ENCODE results near the gene PLEKHH2. TPM values are rescaled to one million over a fixed set of nuclear protein-coding genes. Genes with fewer than 3 reads are reported as not detected.

The PLEKHH2 gene
- total and polyA plus RNA-seq, 2 experiments from 2014 or later, result 1.1 to 2.2 TPM

DNA sequence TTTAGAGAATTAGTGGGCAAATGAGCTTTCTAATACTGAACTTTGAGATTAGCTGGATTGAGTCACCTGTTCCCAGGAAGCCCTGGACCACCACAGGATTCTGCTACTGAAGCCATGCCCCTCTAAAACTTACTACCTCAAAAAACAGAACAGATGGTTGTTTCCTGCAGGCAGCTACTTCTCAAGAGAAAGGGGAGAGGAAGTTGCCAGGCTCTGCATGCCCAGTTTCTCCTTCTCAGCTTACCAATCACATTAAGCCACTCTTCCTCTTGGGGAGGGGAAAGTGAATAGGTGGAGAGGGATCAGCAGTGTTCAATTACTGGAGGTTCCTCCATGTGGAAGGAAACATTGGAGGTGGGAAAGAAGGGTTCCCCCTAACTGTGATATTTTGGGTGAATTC, 64.1 kb downstream of the PLEKHH2 start:
- H4K20me1 ChIP-seq (ENCODE audit: insufficient read depth), result no peaks in the 10 kb centered on the region
- no peak for TF ChIP-seq EZH2phosphoT487 (IDR thresholded peaks at IDR 0.05; ENCODE audit: insufficient read depth, low read depth)
- no peak for TF ChIP-seq EZH2 (IDR thresholded peaks at IDR 0.05; ENCODE audit: insufficient read depth, poor library complexity, severe bottlenecking)
- H3K9me3 ChIP-seq (ENCODE audit: low read depth), result no peaks in the 10 kb centered on the region
- no peaks in the 10 kb centered on the region for H3K9me2 ChIP-seq (ENCODE audit: insufficient read depth)
- no peaks in the 10 kb centered on the region for H3K36me3 ChIP-seq (ENCODE audit: low read depth)
- H3F3A ChIP-seq (ENCODE audit: insufficient read depth), result no peaks in the 10 kb centered on the region
- H3K4me2 ChIP-seq (ENCODE audit: unreplicated experiment), result no peak overlapping the region
- DNase-seq, result no peak
- no peak overlapping the region for H2AFZ ChIP-seq
- in situ Hi-C loops (cut with MboI), result no loop called here
- no peak overlapping the region for H3K9ac ChIP-seq
- H3K27ac ChIP-seq, result no peak overlapping the region
- H3K79me2 ChIP-seq (ENCODE audit: insufficient read depth), result no peaks in the 10 kb centered on the region
- no peak overlapping the region for H3K4me3 ChIP-seq
- H3K27me3 ChIP-seq (replicated peaks; ENCODE audit: insufficient read depth), result no peaks in the 10 kb centered on the region
- no peaks in the 10 kb centered on the region for H3K4me1 ChIP-seq (ENCODE audit: insufficient read depth)

DNA sequence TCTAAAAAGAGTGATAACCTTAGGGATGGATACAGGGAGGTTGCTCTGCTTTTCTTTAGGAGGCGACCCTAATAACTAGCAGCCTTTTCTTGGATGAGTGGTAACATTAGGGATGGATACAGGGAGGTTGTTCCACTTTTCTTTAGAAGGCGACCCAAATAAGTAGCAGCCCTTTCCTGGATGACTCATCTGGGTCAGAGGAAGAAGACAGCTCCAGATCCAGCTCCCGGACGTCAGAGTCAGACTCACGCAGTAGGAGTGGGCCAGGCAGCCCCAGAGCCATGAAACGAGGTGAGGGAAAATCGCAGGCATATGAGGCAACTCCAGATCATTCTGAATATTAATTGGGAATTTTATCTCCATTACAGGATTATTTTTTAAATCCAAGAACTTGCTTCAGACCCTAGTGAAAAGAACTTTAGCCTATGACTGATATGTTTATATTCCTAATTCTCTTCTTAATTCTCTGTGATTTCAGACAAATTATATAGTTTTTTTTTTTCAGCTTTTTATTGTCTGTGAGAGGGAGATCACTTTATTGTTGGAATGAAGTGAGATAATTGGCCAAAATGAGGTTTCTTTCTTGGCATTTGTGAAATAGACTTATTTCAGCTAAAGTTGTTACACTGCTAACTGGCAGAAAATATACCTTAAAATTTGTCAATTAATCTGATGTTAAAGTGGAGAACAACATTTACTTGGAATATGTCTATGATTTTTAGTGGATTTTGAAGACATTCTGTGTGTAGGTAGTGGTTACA, 70.4 kb downstream of the PLEKHH2 start:
- no peaks in the 10 kb centered on the region for H3K9me2 ChIP-seq (ENCODE audit: insufficient read depth)
- H3K4me2 ChIP-seq (ENCODE audit: unreplicated experiment), result peak overlapping the region; percentile 16
- TF ChIP-seq EZH2 (IDR thresholded peaks at IDR 0.05; ENCODE audit: insufficient read depth, poor library complexity, severe bottlenecking), result no peak
- no peak for TF ChIP-seq EZH2phosphoT487 (IDR thresholded peaks at IDR 0.05; ENCODE audit: insufficient read depth, low read depth)
- peak overlapping the region; percentile 69 for H2AFZ ChIP-seq
- H3K79me2 ChIP-seq (ENCODE audit: insufficient read depth), result no peaks in the 10 kb centered on the region
- H3F3A ChIP-seq (ENCODE audit: insufficient read depth), result no peaks in the 10 kb centered on the region
- in situ Hi-C loops (cut with MboI), result no loop called here
- no peaks in the 10 kb centered on the region for H3K9me3 ChIP-seq (ENCODE audit: low read depth)
- no peaks in the 10 kb centered on the region for H3K27me3 ChIP-seq (replicated peaks; ENCODE audit: insufficient read depth)
- 19 to 23% methylated on average over 7 of the region's 7 CpGs for WGBS, 2 experiments (ENCODE audit: low coverage in 1 of 2, low lambda C conversion rate in 2 of 2, missing lambda C conversion rate in 2 of 2)
- H3K27ac ChIP-seq, result peak overlapping the region; percentile 53
- H3K4me1 ChIP-seq (ENCODE audit: insufficient read depth), result peaks cover 20% of the 10 kb centered on the region; the same call in 1 of the 2 replicates
- peak; percentile 94 for DNase-seq
- peak overlapping the region; percentile 17 for H3K9ac ChIP-seq
- no peak overlapping the region for H3K4me3 ChIP-seq
- no peaks in the 10 kb centered on the region for H4K20me1 ChIP-seq (ENCODE audit: insufficient read depth)
- no peaks in the 10 kb centered on the region for H3K36me3 ChIP-seq (ENCODE audit: low read depth)

DNA sequence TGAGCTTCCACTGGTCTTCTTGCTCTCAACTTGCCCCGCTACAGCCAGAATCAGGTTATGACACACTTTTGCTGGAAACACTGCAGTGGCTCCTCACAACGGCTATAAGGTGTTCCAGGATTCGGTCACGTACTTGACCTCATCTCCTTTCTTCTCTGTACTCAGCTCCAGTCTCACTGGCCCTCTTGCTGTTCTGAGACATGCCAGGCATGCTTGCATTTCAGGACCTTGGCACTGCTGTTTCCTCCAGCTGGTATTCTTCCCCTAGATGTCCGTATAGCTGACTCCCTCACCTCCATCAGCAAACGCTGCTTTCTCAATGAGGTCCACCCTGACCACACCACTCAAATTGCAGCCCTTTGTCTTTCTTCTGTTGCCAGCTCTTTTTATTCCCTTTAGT, 71.1 kb downstream of the PLEKHH2 start:
- Histone ChIP-seq H3K4me1 (ENCODE audit: insufficient read depth) (peaks cover 24% of the 10 kb centered on the region), H3K4me3 (no peak overlapping the region), H3K9me3 (ENCODE audit: low read depth) (no peaks in the 10 kb centered on the region), H3F3A (ENCODE audit: insufficient read depth) (no peaks in the 10 kb centered on the region), H3K27me3 (replicated peaks; ENCODE audit: insufficient read depth) (no peaks in the 10 kb centered on the region), H3K36me3 (ENCODE audit: low read depth) (no peaks in the 10 kb centered on the region), H3K79me2 (ENCODE audit: insufficient read depth) (no peaks in the 10 kb centered on the region), H4K20me1 (ENCODE audit: insufficient read depth) (no peaks in the 10 kb centered on the region), H3K4me2 (ENCODE audit: unreplicated experiment) (no peak overlapping the region), H2AFZ (peak overlapping the region; percentile 69), H3K9ac (no peak overlapping the region), H3K9me2 (ENCODE audit: insufficient read depth) (no peaks in the 10 kb centered on the region), H3K27ac (no peak overlapping the region)
- WGBS, 2 experiments (ENCODE audit: low coverage in 1 of 2, low lambda C conversion rate in 2 of 2, missing lambda C conversion rate in 2 of 2), result 92 to 96% methylated on average over 6 of the region's 6 CpGs
- TF ChIP-seq EZH2phosphoT487 (IDR thresholded peaks at IDR 0.05; ENCODE audit: insufficient read depth, low read depth) (no peak), EZH2 (IDR thresholded peaks at IDR 0.05; ENCODE audit: insufficient read depth, poor library complexity, severe bottlenecking) (no peak)
- in situ Hi-C loops (cut with MboI), result no loop called here
- DNase-seq, result no peak

GRCh38 chr2:43708891-43709290, 71.8 kb downstream of the PLEKHH2 start:
- H4K20me1 ChIP-seq (ENCODE audit: insufficient read depth), result no peaks in the 10 kb centered on the region
- H3F3A ChIP-seq (ENCODE audit: insufficient read depth), result peaks cover 6% of the 10 kb centered on the region
- no peaks in the 10 kb centered on the region for H3K27me3 ChIP-seq (replicated peaks; ENCODE audit: insufficient read depth)
- no peak overlapping the region for H3K4me2 ChIP-seq (ENCODE audit: unreplicated experiment)
- H3K4me1 ChIP-seq (ENCODE audit: insufficient read depth), result peaks cover 31% of the 10 kb centered on the region
- DNase-seq, result peak; percentile 9
- H3K9me2 ChIP-seq (ENCODE audit: insufficient read depth), result no peaks in the 10 kb centered on the region
- H3K79me2 ChIP-seq (ENCODE audit: insufficient read depth), result no peaks in the 10 kb centered on the region
- in situ Hi-C loops (cut with MboI), result no loop called here
- no peak overlapping the region for H3K4me3 ChIP-seq
- H3K9ac ChIP-seq, result no peak overlapping the region
- no peaks in the 10 kb centered on the region for H3K36me3 ChIP-seq (ENCODE audit: low read depth)
- H3K27ac ChIP-seq, result no peak overlapping the region
- H3K9me3 ChIP-seq (ENCODE audit: low read depth), result no peaks in the 10 kb centered on the region
- no peak overlapping the region for H2AFZ ChIP-seq
- no peak for TF ChIP-seq EZH2phosphoT487 (IDR thresholded peaks at IDR 0.05; ENCODE audit: insufficient read depth, low read depth)
- TF ChIP-seq EZH2 (IDR thresholded peaks at IDR 0.05; ENCODE audit: insufficient read depth, poor library complexity, severe bottlenecking), result no peak

GRCh38 chr2:43710866-43711265, 73.8 kb downstream of the PLEKHH2 start:
- Histone ChIP-seq H3K36me3 (ENCODE audit: low read depth) (no peaks in the 10 kb centered on the region), H3K4me3 (no peak overlapping the region), H3F3A (ENCODE audit: insufficient read depth) (peaks cover 15% of the 10 kb centered on the region), H3K9me2 (ENCODE audit: insufficient read depth) (no peaks in the 10 kb centered on the region), H3K4me1 (ENCODE audit: insufficient read depth) (peaks cover 45% of the 10 kb centered on the region), H3K9ac (no peak overlapping the region), H4K20me1 (ENCODE audit: insufficient read depth) (no peaks in the 10 kb centered on the region), H2AFZ (no peak overlapping the region), H3K9me3 (ENCODE audit: low read depth) (no peaks in the 10 kb centered on the region), H3K79me2 (ENCODE audit: insufficient read depth) (no peaks in the 10 kb centered on the region), H3K27me3 (replicated peaks; ENCODE audit: insufficient read depth) (no peaks in the 10 kb centered on the region), H3K4me2 (ENCODE audit: unreplicated experiment) (no peak overlapping the region), H3K27ac (no peak overlapping the region)
- in situ Hi-C loops (cut with MboI), result no loop called here
- TF ChIP-seq EZH2phosphoT487 (IDR thresholded peaks at IDR 0.05; ENCODE audit: insufficient read depth, low read depth) (no peak), EZH2 (IDR thresholded peaks at IDR 0.05; ENCODE audit: insufficient read depth, poor library complexity, severe bottlenecking) (no peak)
- no peak for DNase-seq
